PC-3 (cell line): ENCODE results near the gene ADRA2B. TPM values are rescaled to one million over a fixed set of nuclear protein-coding genes. Genes with fewer than 3 reads are reported as not detected.

Experiments
- ATAC-seq: fragments of 200-7000 bp; cut with Tn5 transposase; 2 replicates; pipeline ENCODE4 v1.9.1; 2020; ENCODE audit warnings: mild to moderate bottlenecking, moderate library complexity
- BruUV-seq: library from RNA; stranded (reverse); fragments of 400-500 nt; replicated peaks from 2 replicates; lab custom pipeline; 2021; lab: Mats Ljungman, UMichigan
- CTCF ChIA-PET: fragments of 300-600 bp; sonication (Branson Sonifier 250); formaldehyde crosslinking; loops from one replicate; lab custom pipeline; 2022; ENCODE audit warnings: antibody characterized with exemption; lab: Charles Lee
- POLR2A ChIA-PET: fragments of 300-600 bp; sonication (Branson Sonifier 250); formaldehyde crosslinking; loops from one replicate; lab custom pipeline; 2022; ENCODE audit warnings: antibody characterized with exemption; ENCODE audit not compliant: unreplicated experiment; lab: Charles Lee
- DNase-seq: peaks from one replicate; pipeline ENCODE4 v3.0.0-alpha.2; 2015
- H2AFZ ChIP-seq: fragments of 300-600 bp; sonication (generic); 2 replicates; pipeline ENCODE4 v1.6.0; 2016; ENCODE audit warnings: antibody characterized with exemption, low read length
- H3F3A ChIP-seq: fragments of 300-600 bp; sonication (generic); one replicate; pipeline ENCODE4 v1.6.0; 2017; ENCODE audit warnings: antibody characterized with exemption, low read length, control low read depth, mild to moderate bottlenecking; ENCODE audit not compliant: unreplicated experiment
- H3K27ac ChIP-seq: fragments of 300-600 bp; sonication (generic); 2 replicates; pipeline ENCODE4 v1.5.1; 2016; ENCODE audit warnings: mild to moderate bottlenecking, low read length
- H3K27me3 ChIP-seq: fragments of 300-600 bp; sonication (generic); 2 replicates; pipeline ENCODE4 v1.6.1; 2016; ENCODE audit warnings: low read length, mixed read lengths
- H3K36me3 ChIP-seq: fragments of 300-600 bp; sonication (generic); 2 replicates; pipeline ENCODE4 v1.6.1; 2016; ENCODE audit warnings: low read depth, mixed run types, low read length, mixed read lengths
- H3K4me1 ChIP-seq: fragments of 300-600 bp; sonication (generic); 2 replicates; pipeline ENCODE4 v1.5.1; 2016; ENCODE audit warnings: low read length; ENCODE audit not compliant: insufficient read depth
- H3K4me2 ChIP-seq: fragments of 300-600 bp; sonication (generic); 2 replicates; pipeline ENCODE4 v1.6.0; 2016; ENCODE audit warnings: low read length
- H3K4me3 ChIP-seq: fragments of 300-600 bp; sonication (generic); 2 replicates; pipeline ENCODE4 v1.5.1; 2016; ENCODE audit warnings: mild to moderate bottlenecking, low read length, mixed read lengths
- H3K79me2 ChIP-seq: fragments of 300-600 bp; sonication (generic); 2 replicates; pipeline ENCODE4 v1.6.1; 2017; ENCODE audit warnings: low read length, mixed read lengths
- H3K9ac ChIP-seq: fragments of 300-600 bp; sonication (generic); 2 replicates; pipeline ENCODE4 v1.6.0; 2016; ENCODE audit warnings: mild to moderate bottlenecking, low read length
- H3K9me2 ChIP-seq: fragments of 300-600 bp; sonication (generic); replicated peaks from 2 replicates; pipeline ENCODE4 v1.6.1; 2016; ENCODE audit warnings: mixed run types, low read length, mixed read lengths
- H3K9me3 ChIP-seq: fragments of 300-600 bp; sonication (generic); 2 replicates; pipeline ENCODE4 v1.6.1; 2016; ENCODE audit warnings: low read length, mixed read lengths
- H4K20me1 ChIP-seq: fragments of 300-600 bp; sonication (generic); 2 replicates; pipeline ENCODE4 v1.6.1; 2016; ENCODE audit warnings: low read length, mixed read lengths
- CTCF ChIP-seq: fragments of 300-600 bp; sonication (generic); conservative IDR thresholded peaks from 2 replicates; pipeline ENCODE4 v1.5.1; 2017; ENCODE audit warnings: antibody characterized with exemption, low read depth, mild to moderate bottlenecking, low read length
- EZH2 ChIP-seq: fragments of 300-600 bp; sonication (generic); IDR thresholded peaks from one replicate; pipeline ENCODE4 v1.6.1; 2017; ENCODE audit warnings: antibody characterized with exemption, mild to moderate bottlenecking, low read length; ENCODE audit not compliant: unreplicated experiment
- EZH2phosphoT487 ChIP-seq: fragments of 300-600 bp; sonication (generic); IDR thresholded peaks from 2 replicates; pipeline ENCODE4 v1.6.1; 2018; ENCODE audit warnings: mild to moderate bottlenecking, antibody characterized with exemption, low read length, borderline replicate concordance
- intact Hi-C: fragments of 100-400 bp; cut with micrococcal nuclease; formaldehyde crosslinking; loops from 2 replicates; pipeline ENCODE4 v1.9.0; 2023
- total RNA-seq: library from RNA; depleted of rRNA; stranded (reverse); fragments of >200 nt; gene quantifications from 2 replicates; pipeline ENCODE4 v1.2.3, GENCODE V29; 2014

The ADRA2B gene
- total RNA-seq, 1 experiment from 2014 or later: not detected

- Histone ChIP-seq H3K27ac (no peak within 1 kb of the TSS), H3F3A (no peaks in the 10 kb centered on the region), H3K4me2 (peak within 1 kb of the TSS; percentile 74), H3K9ac (peak within 1 kb of the TSS; percentile 47; the same call in 1 of the 2 replicates), H4K20me1 (no peaks in the 10 kb centered on the region), H3K4me1 (peaks cover 11% of the 10 kb centered on the region), H3K79me2 (peaks cover 12% of the 10 kb centered on the region), H3K4me3 (peak within 1 kb of the TSS; percentile 79), H3K27me3 (no peaks in the 10 kb centered on the region), H3K9me2 (no peaks in the 10 kb centered on the region), H3K36me3 (no peaks in the 10 kb centered on the region), H2AFZ (peak within 1 kb of the TSS; percentile 85), H3K9me3 (no peaks in the 10 kb centered on the region)
- DNase-seq: peak; percentile 60
- TF ChIP-seq EZH2 (no peak), EZH2phosphoT487 (peak; percentile 77), CTCF (no peak)
- ATAC-seq: peak; percentile 70
- BruUV-seq: no TSS peak
- intact Hi-C loops: no loop called here
- POLR2A ChIA-PET: no interaction called here
- CTCF ChIA-PET: no interaction called here
Measured at GRCh38 chr2:96145036-96145847, 28.9 kb upstream of the ADRA2B start, which contains the start of gene DUSP2. Gene DUSP2, minus strand, starts transcription at chr2:96145440. Its CDS starts 86 bp downstream, at chr2:96145354.

- Histone ChIP-seq H3K4me3 (peak overlapping the region; percentile 79), H3K9me3 (no peaks in the 10 kb centered on the region), H3K79me2 (peaks cover 12% of the 10 kb centered on the region), H3K27me3 (no peaks in the 10 kb centered on the region), H3K9me2 (no peaks in the 10 kb centered on the region), H2AFZ (peak overlapping the region; percentile 85; the same call in 1 of the 2 replicates), H3K27ac (no peak overlapping the region), H4K20me1 (no peaks in the 10 kb centered on the region), H3K4me1 (peaks cover 11% of the 10 kb centered on the region), H3K9ac (peak overlapping the region; percentile 47; the same call in 1 of the 2 replicates), H3F3A (no peaks in the 10 kb centered on the region), H3K4me2 (peak overlapping the region; percentile 74), H3K36me3 (no peaks in the 10 kb centered on the region)
- TF ChIP-seq EZH2phosphoT487 (no peak), EZH2 (no peak)
- intact Hi-C loops: no loop called here
- ChIA-PET CTCF (no interaction called here), POLR2A (no interaction called here)
- peak; percentile 11 for DNase-seq
- TSS peak; percentile 31 for BruUV-seq
- ATAC-seq: peak; percentile 32; the same call in 1 of the 2 replicates
Measured at GRCh38 chr2:96144481-96145035, 28.2 kb upstream of the ADRA2B start.

GRCh38 chr2:96143848-96144480, 27.6 kb upstream of the ADRA2B start:
- H3K9ac ChIP-seq: no peak overlapping the region
- no TSS peak for BruUV-seq
- intact Hi-C loops: no loop called here

More at GRCh38 chr2:96143848-96144480, 27.6 kb upstream of the ADRA2B start:
- Histone ChIP-seq H3K4me2 (peak overlapping the region; percentile 74), H3K27ac (no peak overlapping the region), H4K20me1 (no peaks in the 10 kb centered on the region), H2AFZ (0 out of 2 replicates have a peak overlapping the region, but pooled peaks have one; percentile 85), H3K36me3 (no peaks in the 10 kb centered on the region), H3K79me2 (peaks cover 12% of the 10 kb centered on the region), H3K9me3 (no peaks in the 10 kb centered on the region), H3K27me3 (no peaks in the 10 kb centered on the region), H3K9me2 (no peaks in the 10 kb centered on the region), H3K4me3 (peak overlapping the region; percentile 79), H3K4me1 (peaks cover 14% of the 10 kb centered on the region), H3F3A (no peaks in the 10 kb centered on the region)
- ATAC-seq: peak; percentile 24; the same call in 1 of the 2 replicates
- no peak for TF ChIP-seq EZH2
- no peak for TF ChIP-seq EZH2phosphoT487
- peak; percentile 40; the same call in 1 of the 2 replicates for TF ChIP-seq CTCF
- ChIA-PET POLR2A (no interaction called here), CTCF (no interaction called here)
- peak; percentile 48 for DNase-seq
